H9 (cell line): ENCODE results near the gene C6orf62. TPM values are rescaled to one million over a fixed set of nuclear protein-coding genes. Genes with fewer than 3 reads are reported as not detected.

Experiments
- DNase-seq: peaks from one replicate; pipeline ENCODE4 v3.0.0-alpha.2; 2017
- H2AFZ ChIP-seq: one replicate; pipeline ENCODE4 v1.6.1; 2013; ENCODE audit warnings: mild to moderate bottlenecking, low read length, control low read depth, moderate library complexity
- H2AK5ac ChIP-seq: 2 replicates; pipeline ENCODE4 v1.6.1; 2013; ENCODE audit warnings: low read length, control low read depth, mixed read lengths; ENCODE audit not compliant: insufficient read length
- H2BK120ac ChIP-seq: one replicate; pipeline ENCODE4 v1.6.1; 2013; ENCODE audit warnings: low read depth, mild to moderate bottlenecking, low read length, control low read depth, inconsistent platforms; ENCODE audit not compliant: poor library complexity, severe bottlenecking
- H2BK12ac ChIP-seq: 2 replicates; pipeline ENCODE4 v1.6.1; 2013; ENCODE audit warnings: low read length, control low read depth, mixed read lengths, low read depth; ENCODE audit not compliant: insufficient read length
- H2BK15ac ChIP-seq: 2 replicates; pipeline ENCODE4 v1.6.1; 2013; ENCODE audit warnings: low read depth, low read length, control low read depth
- H2BK20ac ChIP-seq: one replicate; pipeline ENCODE4 v1.6.1; 2013; ENCODE audit warnings: low read depth, mild to moderate bottlenecking, low read length, control low read depth, inconsistent platforms; ENCODE audit not compliant: poor library complexity, severe bottlenecking
- H2BK5ac ChIP-seq: 2 replicates; pipeline ENCODE4 v1.6.1; 2013; ENCODE audit warnings: low read length, control low read depth, mixed read lengths; ENCODE audit not compliant: insufficient read length
- H3K14ac ChIP-seq: 2 replicates; pipeline ENCODE4 v1.6.1; 2013; ENCODE audit warnings: low read length, control low read depth; ENCODE audit not compliant: insufficient read depth
- H3K18ac ChIP-seq: 2 replicates; pipeline ENCODE4 v1.6.1; 2013; ENCODE audit warnings: low read depth, mild to moderate bottlenecking, mixed read lengths, low read length, control low read depth; ENCODE audit not compliant: insufficient read length
- H3K23ac ChIP-seq: 2 replicates; pipeline ENCODE4 v1.6.1; 2013; ENCODE audit warnings: low read length, control low read depth, mixed read lengths, low read depth; ENCODE audit not compliant: insufficient read length
- H3K23me2 ChIP-seq: 2 replicates; pipeline ENCODE4 v1.6.1; 2013; ENCODE audit warnings: low read depth, mild to moderate bottlenecking, mixed read lengths, low read length, control low read depth; ENCODE audit not compliant: insufficient read length, poor library complexity, severe bottlenecking
- H3K27ac ChIP-seq: 2 replicates; pipeline ENCODE4 v1.5.1; 2013; ENCODE audit warnings: low read length, control low read depth, mixed read lengths, low read depth; ENCODE audit not compliant: insufficient read length
- H3K27me3 ChIP-seq: 2 replicates; pipeline ENCODE4 v1.6.1; 2013; ENCODE audit warnings: low read length, control low read depth, inconsistent platforms; ENCODE audit not compliant: insufficient read depth
- H3K4ac ChIP-seq: 2 replicates; pipeline ENCODE4 v1.6.1; 2013; ENCODE audit warnings: low read depth, mild to moderate bottlenecking, control low read depth, inconsistent platforms, low read length, moderate library complexity
- H3K4me1 ChIP-seq: 2 replicates; pipeline ENCODE4 v1.6.1; 2013; ENCODE audit warnings: low read length, control low read depth, inconsistent platforms; ENCODE audit not compliant: insufficient read depth
- H3K4me2 ChIP-seq: 2 replicates; pipeline ENCODE4 v1.6.1; 2013; ENCODE audit warnings: low read length, control low read depth, mixed read lengths; ENCODE audit not compliant: insufficient read length, insufficient read depth
- H3K56ac ChIP-seq: 2 replicates; pipeline ENCODE4 v1.6.1; 2013; ENCODE audit warnings: low read depth, mild to moderate bottlenecking, mixed read lengths, low read length, control low read depth; ENCODE audit not compliant: insufficient read length
- H3K79me1 ChIP-seq: 2 replicates; pipeline ENCODE4 v1.6.1; 2013; ENCODE audit warnings: low read depth, mild to moderate bottlenecking, moderate library complexity, low read length, control low read depth, inconsistent platforms; ENCODE audit not compliant: insufficient read depth, poor library complexity, severe bottlenecking
- H3K79me2 ChIP-seq: 2 replicates; pipeline ENCODE4 v1.6.1; 2013; ENCODE audit warnings: low read length, control low read depth, inconsistent platforms; ENCODE audit not compliant: insufficient read depth
- H3K9ac ChIP-seq: 2 replicates; pipeline ENCODE4 v1.6.1; 2013; ENCODE audit warnings: low read length, control low read depth, mixed read lengths; ENCODE audit not compliant: insufficient read length; ENCODE audit errors: extremely low read depth
- H3K9me3 ChIP-seq: one replicate; pipeline ENCODE4 v1.6.1; 2013; ENCODE audit warnings: low read depth, low read length, inconsistent platforms; ENCODE audit not compliant: control insufficient read depth
- H3T11ph ChIP-seq: one replicate; pipeline ENCODE4 v1.6.1; 2013; ENCODE audit warnings: mild to moderate bottlenecking, low read length, control low read depth, inconsistent platforms
- H4K20me1 ChIP-seq: one replicate; pipeline ENCODE4 v1.6.1; 2013; ENCODE audit not compliant: control insufficient read depth, insufficient read length, insufficient read depth
- H4K5ac ChIP-seq: 2 replicates; pipeline ENCODE4 v1.6.1; 2013; ENCODE audit warnings: low read depth, mild to moderate bottlenecking, mixed read lengths, low read length, control low read depth; ENCODE audit not compliant: insufficient read length
- H4K8ac ChIP-seq: replicated peaks from 2 replicates; pipeline ENCODE4 v1.6.1; 2013; ENCODE audit warnings: low read length, control low read depth, mixed read lengths, low read depth; ENCODE audit not compliant: insufficient read length
- H4K91ac ChIP-seq: 2 replicates; pipeline ENCODE4 v1.6.1; 2013; ENCODE audit warnings: low read depth, mild to moderate bottlenecking, moderate library complexity, mixed read lengths, low read length, control low read depth; ENCODE audit not compliant: insufficient read length
- H3K27ac Mint-ChIP-seq, 3 experiments: 2 replicates in 2 of 3; 3 replicates in 1 of 3; pipeline ENCODE4 v1.8.0; 2020 to 2021; ENCODE audit warnings: mixed read lengths in 3 of 3, mild to moderate bottlenecking in 1 of 3, moderate library complexity in 1 of 3
- H3K27me3 Mint-ChIP-seq: 2 replicates; pipeline ENCODE4 v1.8.0; 2021; ENCODE audit warnings: low read depth, mild to moderate bottlenecking, moderate library complexity, mixed read lengths
- H3K36me3 Mint-ChIP-seq, 3 experiments: 2 replicates in 2 of 3; 3 replicates in 1 of 3; pipeline ENCODE4 v1.8.0; 2020 to 2021; ENCODE audit warnings: low read depth in 3 of 3, mixed read lengths in 3 of 3; ENCODE audit not compliant: insufficient read depth in 1 of 3
- H3K4me1 Mint-ChIP-seq, 2 experiments: 2 replicates each; pipeline ENCODE4 v1.8.0; 2020; ENCODE audit warnings: mixed read lengths in 2 of 2
- H3K4me3 Mint-ChIP-seq, 2 experiments: 2 replicates in 1 of 2; 3 replicates in 1 of 2; pipeline ENCODE4 v1.8.0; 2020 to 2021; ENCODE audit warnings: mild to moderate bottlenecking in 2 of 2, mixed read lengths in 2 of 2, moderate library complexity in 1 of 2
- H3K9me3 Mint-ChIP-seq, 2 experiments: 2 replicates in 1 of 2; 3 replicates in 1 of 2; pipeline ENCODE4 v1.8.0; 2020; ENCODE audit warnings: mild to moderate bottlenecking in 2 of 2, mixed read lengths in 2 of 2, moderate library complexity in 1 of 2
- CTCF ChIP-seq: fragments of 200-600 bp; sonication (generic); conservative IDR thresholded peaks from 3 replicates; pipeline ENCODE4 v1.8.0; 2021; ENCODE audit warnings: antibody characterized with exemption, mild to moderate bottlenecking
- WGBS: extraction: QIAGEN DNeasy Blood & Tissue Kit; methylation state at CpG from one replicate; pipeline ENCODE4 v1.1.7; 2013; ENCODE audit warnings: missing lambda C conversion rate, low lambda C conversion rate, mixed read lengths; ENCODE audit not compliant: insufficient read length; ENCODE audit errors: extremely low coverage; 5-methylcytosine and 5-hydroxymethylcytosine counted together
- total RNA-seq: library from RNA; stranded (reverse); gene quantifications from 2 replicates; pipeline ENCODE4 v1.2.1, GENCODE V29; 2021

C6orf62 gene
- total RNA-seq, 1 experiment from 2014 or later: 125 TPM

- Histone ChIP-seq H3K9ac (no peak overlapping the region), H4K20me1 (no peaks in the 10 kb centered on the region), H3T11ph (no peak overlapping the region), H3K4ac (no peak overlapping the region), H3K14ac (no peak overlapping the region), H3K56ac (no peak overlapping the region), H4K8ac (no peak overlapping the region), H3K23me2 (no peaks in the 10 kb centered on the region), H2AFZ (no peak overlapping the region), H2BK12ac (no peak overlapping the region), H3K9me3 (no peaks in the 10 kb centered on the region), H2BK20ac (no peak overlapping the region), H3K27ac (no peak overlapping the region), H3K23ac (no peak overlapping the region), H2BK120ac (no peak overlapping the region), H3K27me3 (no peaks in the 10 kb centered on the region), H3K4me2 (no peak overlapping the region), H2BK15ac (no peak overlapping the region), H2BK5ac (no peak overlapping the region), H3K18ac (no peak overlapping the region), H3K4me1 (no peaks in the 10 kb centered on the region), H4K5ac (no peak overlapping the region), H4K91ac (no peak overlapping the region), H2AK5ac (no peak overlapping the region), H3K79me2 (no peaks in the 10 kb centered on the region), H3K79me1 (no peaks in the 10 kb centered on the region)
- peaks cover 5% of the 10 kb centered on the region; the same call in 1 of the 2 replicates for H3K27me3 Mint-ChIP-seq
- no peak overlapping the region; a peak in 1 of 7 replicates for H3K27ac Mint-ChIP-seq
- no peak for DNase-seq
- H3K4me3 Mint-ChIP-seq: no peak overlapping the region
- TF ChIP-seq CTCF: no peak
- 0 out of 7 replicates have a peak, but pooled peaks cover 0 to 1% (median 0%) of the 10 kb centered on the region in 3 experiments for H3K36me3 Mint-ChIP-seq
- no CpG with 5 or more reads among the region's 2 CpGs for WGBS
- peaks cover 6 to 11% of the 10 kb centered on the region in 2 experiments; a peak in 4 of 5 replicates for H3K9me3 Mint-ChIP-seq
- peaks cover 0 to 5% of the 10 kb centered on the region in 2 experiments; a peak in 3 of 4 replicates for H3K4me1 Mint-ChIP-seq
Measured at GRCh38 chr6:24753545-24753944, 34.6 kb upstream of the C6orf62 start.
